Peyer's patch (tissue), 4 donors: ENCODE results near the gene PAX7. TPM values are rescaled to one million over a fixed set of nuclear protein-coding genes. Genes with fewer than 3 reads are reported as not detected.

Experiments used
- DNase-seq, 3 donors: peaks; one replicate each; pipeline ENCODE4 v3.0.0-alpha.2; 2017 to 2019
- H3K27ac ChIP-seq, 4 donors: fragments of 200-600 bp; sonication (generic); one replicate each; pipeline ENCODE4 v1.5.1; 2016 to 2019
- H3K27me3 ChIP-seq, 2 donors: fragments of 200-600 bp; sonication (generic); one replicate each; pipeline ENCODE4 v1.5.1; 2019
- H3K36me3 ChIP-seq, 3 donors: fragments of 200-600 bp; sonication (generic); one replicate each; pipeline ENCODE4 v1.5.1; 2016 to 2019
- H3K4me1 ChIP-seq, 4 donors: fragments of 200-600 bp; sonication (generic); one replicate each; pipeline ENCODE4 v1.5.1; 2016 to 2019
- H3K4me3 ChIP-seq, 4 donors: fragments of 200-600 bp; sonication (generic); 1 replicate in 3 of 4; 2 replicates in 1 of 4; pipeline ENCODE4 v1.5.1; 2016 to 2019; ENCODE audit warnings: mild to moderate bottlenecking in 1 of 4
- H3K9me3 ChIP-seq, 4 donors: fragments of 200-600 bp; sonication (generic); one replicate each; pipeline ENCODE4 v1.5.1; 2016 to 2019; ENCODE audit warnings: mild to moderate bottlenecking in 1 of 4
- POLR2A ChIP-seq, 2 donors: fragments of 450-650 bp; IDR thresholded peaks; one replicate each; pipeline ENCODE4 v1.5.1; 2017; ENCODE audit warnings: antibody characterized with exemption in 2 of 2, mild to moderate bottlenecking in 2 of 2, moderate library complexity in 2 of 2
- total RNA-seq, 4 donors: library from RNA; depleted of rRNA; stranded (reverse); fragments of >200 nt; gene quantifications; one replicate each; pipeline ENCODE4 v1.1.0, GENCODE V29; 2016
- TF ChIP-seq, protein P1 (sequence below), 6 experiments: fragments of 450-650 bp in 4 of 6; fragments of 200-600 bp in 2 of 6; sonication (generic) in 1 of 6; IDR thresholded peaks; one replicate each; pipeline ENCODE4 v1.5.1; 2017 to 2019; ENCODE audit warnings: antibody characterized with exemption in 6 of 6, mild to moderate bottlenecking in 3 of 6, moderate library complexity in 1 of 6

PAX7 gene
- total RNA-seq, 4 donors from 2014 or later, result not detected

GRCh38 chr1:18649693-18650370, 19.2 kb downstream of the PAX7 start:
- H3K9me3 ChIP-seq, result no peaks in the 10 kb centered on the region
- no peak for TF ChIP-seq POLR2A (IDR thresholded peaks at IDR 0.05)
- TF ChIP-seq, protein P1, sequence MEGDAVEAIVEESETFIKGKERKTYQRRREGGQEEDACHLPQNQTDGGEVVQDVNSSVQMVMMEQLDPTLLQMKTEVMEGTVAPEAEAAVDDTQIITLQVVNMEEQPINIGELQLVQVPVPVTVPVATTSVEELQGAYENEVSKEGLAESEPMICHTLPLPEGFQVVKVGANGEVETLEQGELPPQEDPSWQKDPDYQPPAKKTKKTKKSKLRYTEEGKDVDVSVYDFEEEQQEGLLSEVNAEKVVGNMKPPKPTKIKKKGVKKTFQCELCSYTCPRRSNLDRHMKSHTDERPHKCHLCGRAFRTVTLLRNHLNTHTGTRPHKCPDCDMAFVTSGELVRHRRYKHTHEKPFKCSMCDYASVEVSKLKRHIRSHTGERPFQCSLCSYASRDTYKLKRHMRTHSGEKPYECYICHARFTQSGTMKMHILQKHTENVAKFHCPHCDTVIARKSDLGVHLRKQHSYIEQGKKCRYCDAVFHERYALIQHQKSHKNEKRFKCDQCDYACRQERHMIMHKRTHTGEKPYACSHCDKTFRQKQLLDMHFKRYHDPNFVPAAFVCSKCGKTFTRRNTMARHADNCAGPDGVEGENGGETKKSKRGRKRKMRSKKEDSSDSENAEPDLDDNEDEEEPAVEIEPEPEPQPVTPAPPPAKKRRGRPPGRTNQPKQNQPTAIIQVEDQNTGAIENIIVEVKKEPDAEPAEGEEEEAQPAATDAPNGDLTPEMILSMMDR (IDR thresholded peaks at IDR 0.05), result no peak
- DNase-seq, result no peak
- no peak overlapping the region for H3K4me3 ChIP-seq
- peaks cover 0 to 47% of the 10 kb centered on the region in 2 donors for H3K27me3 ChIP-seq
- H3K27ac ChIP-seq, result no peak overlapping the region
- H3K4me1 ChIP-seq, result peaks cover 0 to 10% (median 0%) of the 10 kb centered on the region in 4 donors
- no peaks in the 10 kb centered on the region for H3K36me3 ChIP-seq

- Histone ChIP-seq H3K36me3 (no peaks in the 10 kb centered on the region), H3K27ac (no peak overlapping the region)
- TF ChIP-seq POLR2A (IDR thresholded peaks at IDR 0.05), result no peak
- TF ChIP-seq, protein P1 (IDR thresholded peaks at IDR 0.05), result no peak
Measured at GRCh38 chr1:18651713-18652112, 21.1 kb downstream of the PAX7 start.

DNA sequence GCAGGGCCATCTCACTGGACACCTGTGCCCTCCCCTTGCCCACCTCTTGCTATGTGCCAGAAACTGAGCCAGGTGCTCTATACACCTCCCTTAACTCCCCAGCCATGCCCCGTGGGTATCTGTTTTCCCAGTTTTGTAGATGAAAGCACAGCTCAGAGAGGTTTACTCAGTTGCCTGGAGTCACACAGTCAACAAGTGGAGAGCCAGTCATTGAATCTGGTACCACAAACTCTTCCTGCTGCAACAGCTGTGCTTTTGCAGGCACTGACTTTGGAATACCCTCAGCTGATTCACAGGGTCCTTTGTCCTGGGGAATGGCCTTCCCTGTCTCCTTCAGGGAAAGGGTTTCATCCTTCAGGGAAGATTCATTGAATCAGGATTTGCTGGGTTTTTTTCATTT, 22.1 kb downstream of the PAX7 start:
- no peaks in the 10 kb centered on the region for H3K36me3 ChIP-seq
- no peak for DNase-seq
- H3K27me3 ChIP-seq, result peaks cover 0 to 30% of the 10 kb centered on the region in 2 donors
- TF ChIP-seq, protein P1 (IDR thresholded peaks at IDR 0.05), result no peak
- no peak for TF ChIP-seq POLR2A (IDR thresholded peaks at IDR 0.05)
- no peaks in the 10 kb centered on the region for H3K9me3 ChIP-seq
- no peak overlapping the region for H3K27ac ChIP-seq
- H3K4me1 ChIP-seq, result no peaks in the 10 kb centered on the region
- H3K4me3 ChIP-seq, result no peak overlapping the region

More at GRCh38 chr1:18651713-18652112, 21.1 kb downstream of the PAX7 start:
- Histone ChIP-seq H3K4me3 (no peak overlapping the region), H3K4me1 (peaks cover 0 to 6% (median 0%) of the 10 kb centered on the region in 4 donors), H3K9me3 (no peaks in the 10 kb centered on the region), H3K27me3 (peaks cover 0 to 40% of the 10 kb centered on the region in 2 donors)
- no peak for DNase-seq

GRCh38 chr1:18653367-18653766, 22.7 kb downstream of the PAX7 start:
- H3K27me3 ChIP-seq, result peaks cover 0 to 26% of the 10 kb centered on the region in 2 donors
- no peak overlapping the region for H3K4me3 ChIP-seq
- no peak overlapping the region for H3K27ac ChIP-seq
- DNase-seq, result no peak
- no peaks in the 10 kb centered on the region for H3K4me1 ChIP-seq
- no peaks in the 10 kb centered on the region for H3K9me3 ChIP-seq
- H3K36me3 ChIP-seq, result no peaks in the 10 kb centered on the region
- TF ChIP-seq POLR2A (IDR thresholded peaks at IDR 0.05), result no peak
- TF ChIP-seq, protein P1 (IDR thresholded peaks at IDR 0.05), result no peak

GRCh38 chr1:18653916-18654315, 23.3 kb downstream of the PAX7 start:
- Histone ChIP-seq H3K27ac (no peak overlapping the region), H3K4me3 (no peak overlapping the region), H3K9me3 (no peaks in the 10 kb centered on the region), H3K4me1 (no peaks in the 10 kb centered on the region), H3K36me3 (no peaks in the 10 kb centered on the region), H3K27me3 (peaks cover 0 to 22% of the 10 kb centered on the region in 2 donors)
- no peak for TF ChIP-seq POLR2A (IDR thresholded peaks at IDR 0.05)
- TF ChIP-seq, protein P1 (IDR thresholded peaks at IDR 0.05), result no peak
- no peak for DNase-seq
